ENCODE measurements around the gene GIMAP8. TPM values are rescaled to one million over a fixed set of nuclear protein-coding genes. Genes with fewer than 3 reads are reported as not detected.
A peak's percentile ranks its signal among the peaks of the same experiment; 100 is the strongest.
"Not testable (repeated sequence)": the region's sequence is repeated elsewhere in the genome, so short reads cannot be mapped to it uniquely, and the experiment has no call there.

GIMAP8 gene
- total RNA-seq, 1 donor from 2014 or later: 5.4 TPM

DNA sequence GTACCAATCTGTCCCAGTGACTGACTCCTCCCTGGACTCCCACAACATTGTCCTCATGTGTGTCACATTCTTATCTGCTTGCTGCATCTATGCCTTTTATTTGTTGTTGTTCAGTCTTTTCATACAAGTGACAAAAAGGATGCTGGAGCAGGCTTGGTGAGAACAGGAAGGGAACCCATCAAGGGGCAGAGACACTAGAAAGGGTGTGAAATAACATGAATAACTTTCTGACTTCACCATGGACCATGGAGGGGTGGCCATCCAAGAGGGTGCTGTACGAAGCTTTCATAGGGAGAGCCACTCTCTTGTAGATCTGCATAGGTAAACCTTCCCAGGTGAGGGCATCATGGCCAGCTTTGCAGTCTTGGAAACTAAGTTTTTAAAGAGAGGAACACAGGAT lies 14.5 kb downstream of the GIMAP8 start:
- no peak for DNase-seq

DNA sequence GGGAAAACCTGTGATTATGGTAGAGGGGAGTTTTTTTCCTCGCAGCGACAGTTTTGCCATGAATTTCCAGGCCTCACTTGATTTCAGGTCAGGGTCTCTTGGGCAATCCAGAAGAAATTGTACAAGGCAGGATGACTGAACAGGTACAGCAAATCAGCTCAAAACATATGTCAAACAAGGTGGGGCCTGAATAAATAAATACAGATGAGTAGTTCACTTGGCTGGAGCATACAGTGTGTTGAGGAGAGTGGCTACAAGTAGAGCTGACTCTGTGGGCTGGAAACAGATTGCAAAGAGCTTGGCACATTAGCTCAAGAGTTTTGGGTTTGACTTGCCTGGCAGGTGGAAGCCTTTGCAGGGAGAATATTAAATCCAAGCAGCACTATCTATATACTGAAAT lies 15.0 kb downstream of the GIMAP8 start:
- no peak for DNase-seq

DNA sequence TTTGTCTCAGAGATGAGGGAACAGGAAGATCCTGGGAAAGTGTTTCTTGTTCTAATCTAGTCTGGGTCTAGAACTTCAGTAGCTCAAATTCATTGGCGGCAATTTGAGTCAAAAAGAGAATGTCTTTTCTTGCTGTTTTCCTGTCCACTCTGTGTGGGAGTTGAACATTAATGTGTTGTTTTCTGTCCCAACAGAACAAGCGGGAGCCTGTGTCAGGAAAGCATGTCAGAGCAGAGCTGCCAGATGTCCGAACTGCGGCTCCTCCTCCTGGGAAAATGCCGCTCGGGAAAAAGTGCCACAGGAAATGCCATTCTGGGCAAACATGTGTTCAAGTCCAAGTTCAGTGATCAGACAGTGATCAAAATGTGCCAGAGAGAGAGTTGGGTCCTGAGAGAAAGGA lies 16.0 kb downstream of the GIMAP8 start:
- DNase-seq: peak; percentile 11

DNA sequence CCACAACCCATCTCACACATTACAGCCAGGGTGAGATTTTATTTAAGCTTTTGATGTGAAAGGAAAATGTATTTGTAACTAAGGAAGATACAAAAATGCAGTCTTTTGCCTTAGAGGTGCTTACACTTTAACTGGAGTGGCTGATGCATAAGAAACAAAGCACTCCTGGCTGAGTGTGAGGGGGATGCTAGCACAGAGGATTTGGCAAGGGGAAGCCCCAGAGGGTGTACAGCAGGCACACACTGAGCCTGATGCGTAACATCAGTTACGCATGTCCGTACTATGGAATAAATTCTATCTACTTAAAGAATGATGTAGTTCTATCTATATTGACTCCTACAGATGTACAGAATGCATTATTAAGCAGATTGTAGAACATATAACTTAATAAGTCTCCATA lies 17.8 kb downstream of the GIMAP8 start:
- DNase-seq: no peak

DNA sequence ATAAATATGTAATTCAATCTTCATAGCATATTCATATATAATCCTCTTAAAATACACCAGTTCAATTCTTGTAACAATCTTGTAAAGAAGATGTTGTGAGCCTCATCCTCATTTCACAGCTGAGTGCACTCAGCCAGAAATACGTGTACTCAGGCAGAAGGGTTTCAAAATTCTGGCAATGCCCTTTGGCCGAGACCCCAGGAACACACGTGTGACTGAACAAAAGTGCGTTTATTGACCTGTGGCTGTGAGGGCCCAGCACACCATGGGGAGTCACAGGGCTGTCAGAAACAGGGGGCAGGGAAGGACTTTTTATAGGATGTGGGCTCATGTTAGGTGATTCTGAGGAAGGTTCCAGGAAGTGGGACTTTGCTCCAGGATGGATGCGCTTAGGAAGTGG lies 21.5 kb downstream of the GIMAP8 start:
- DNase-seq: no peak

DNA sequence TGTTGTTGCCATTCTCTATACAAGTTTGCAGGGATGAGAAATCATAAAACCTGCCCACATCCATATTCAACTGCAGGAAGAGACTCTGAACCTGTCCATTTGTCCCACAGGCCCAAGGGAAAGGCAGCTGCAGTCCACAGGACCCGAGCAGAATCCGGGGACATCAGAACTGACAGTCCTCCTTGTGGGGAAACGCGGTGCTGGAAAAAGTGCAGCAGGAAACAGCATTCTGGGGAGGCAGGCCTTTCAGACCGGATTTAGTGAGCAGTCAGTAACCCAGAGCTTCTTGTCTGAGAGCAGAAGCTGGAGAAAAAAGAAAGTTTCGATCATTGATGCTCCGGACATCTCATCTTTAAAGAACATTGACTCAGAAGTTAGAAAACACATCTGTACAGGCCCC lies 23.5 kb downstream of the GIMAP8 start:
- no peak for DNase-seq

DNA sequence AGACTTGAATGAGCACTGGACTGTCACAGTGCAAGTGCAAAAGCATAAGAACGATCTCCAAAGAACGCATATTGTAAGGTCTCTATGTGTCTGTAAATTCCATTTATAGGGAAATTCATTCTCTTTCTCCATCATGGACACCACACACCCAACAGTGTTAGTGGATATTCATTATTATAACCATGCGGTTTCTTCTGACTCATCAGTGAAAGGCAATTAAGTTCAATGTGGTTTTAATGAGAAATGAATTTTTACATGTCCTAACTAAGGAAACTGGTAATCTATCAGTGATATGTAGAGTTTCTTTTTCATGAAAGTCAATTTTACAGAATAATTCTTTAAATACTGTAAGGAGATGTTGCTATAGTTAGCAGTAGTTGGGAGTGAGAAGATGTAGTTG lies 25.9 kb downstream of the GIMAP8 start:
- DNase-seq: no peak

DNA sequence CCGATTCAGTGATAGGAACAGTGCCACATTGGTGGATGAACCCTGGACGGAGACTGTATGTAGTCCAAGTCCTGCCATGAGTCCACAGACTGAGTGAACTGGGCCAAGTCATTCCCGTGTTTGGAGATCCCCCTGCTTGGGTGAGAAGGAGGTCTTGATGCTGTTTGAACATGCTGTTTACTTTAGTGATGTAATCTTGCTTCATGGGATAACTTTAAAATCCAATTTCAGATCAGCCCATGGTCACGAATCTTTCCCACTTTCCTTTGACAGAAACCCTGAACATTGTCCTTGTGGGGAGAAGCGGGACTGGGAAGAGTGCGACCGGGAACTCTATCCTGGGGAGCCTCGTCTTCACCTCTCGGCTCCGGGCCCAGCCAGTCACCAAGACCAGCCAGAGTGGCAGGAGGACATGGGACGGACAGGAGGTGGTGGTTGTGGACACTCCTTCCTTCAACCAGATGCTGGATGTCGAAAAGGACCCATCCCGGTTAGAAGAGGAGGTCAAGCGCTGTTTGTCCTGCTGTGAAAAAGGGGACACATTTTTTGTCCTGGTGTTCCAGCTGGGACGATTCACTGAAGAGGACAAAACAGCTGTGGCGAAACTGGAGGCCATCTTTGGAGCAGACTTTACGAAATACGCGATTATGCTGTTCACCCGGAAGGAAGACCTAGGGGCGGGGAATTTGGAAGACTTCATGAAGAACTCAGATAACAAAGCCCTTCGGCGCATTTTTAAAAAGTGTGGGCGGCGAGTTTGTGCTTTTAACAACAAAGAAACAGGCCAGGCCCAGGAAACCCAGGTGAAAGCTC lies 26.6 kb downstream of the GIMAP8 start:
- DNase-seq: no peak

DNA sequence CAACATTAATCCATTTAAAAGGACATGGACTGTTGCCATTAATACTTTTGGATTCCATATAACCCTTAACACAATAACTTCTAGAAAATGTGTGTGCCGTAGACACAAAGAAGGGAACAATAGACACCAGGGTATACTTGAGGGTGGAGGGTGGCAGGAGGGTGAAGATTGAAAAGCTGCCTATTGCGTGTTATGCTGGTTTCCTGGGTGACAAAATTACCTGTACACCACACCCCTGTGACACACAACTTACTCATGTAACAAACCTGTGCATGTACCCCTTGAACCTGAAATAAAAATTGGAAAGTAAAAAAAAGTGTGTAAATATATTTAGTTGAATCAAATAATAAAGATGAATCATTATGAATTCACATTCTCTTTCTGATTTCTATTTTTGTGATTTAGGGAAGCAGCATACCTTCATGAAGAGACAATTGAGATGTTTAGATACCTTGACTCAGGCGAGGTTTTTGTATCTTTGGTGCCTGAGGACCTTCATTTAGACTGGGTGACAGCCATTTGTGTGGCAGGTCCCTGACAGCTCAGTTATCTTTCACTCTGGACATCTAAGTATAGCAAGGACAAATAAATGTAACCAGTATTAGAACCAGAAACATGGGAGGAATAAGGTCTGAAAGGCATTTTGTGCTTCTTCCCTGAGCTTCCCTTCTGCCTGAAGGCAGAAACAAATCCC lies 28.7 kb downstream of the GIMAP8 start:
- no peak for DNase-seq

DNA sequence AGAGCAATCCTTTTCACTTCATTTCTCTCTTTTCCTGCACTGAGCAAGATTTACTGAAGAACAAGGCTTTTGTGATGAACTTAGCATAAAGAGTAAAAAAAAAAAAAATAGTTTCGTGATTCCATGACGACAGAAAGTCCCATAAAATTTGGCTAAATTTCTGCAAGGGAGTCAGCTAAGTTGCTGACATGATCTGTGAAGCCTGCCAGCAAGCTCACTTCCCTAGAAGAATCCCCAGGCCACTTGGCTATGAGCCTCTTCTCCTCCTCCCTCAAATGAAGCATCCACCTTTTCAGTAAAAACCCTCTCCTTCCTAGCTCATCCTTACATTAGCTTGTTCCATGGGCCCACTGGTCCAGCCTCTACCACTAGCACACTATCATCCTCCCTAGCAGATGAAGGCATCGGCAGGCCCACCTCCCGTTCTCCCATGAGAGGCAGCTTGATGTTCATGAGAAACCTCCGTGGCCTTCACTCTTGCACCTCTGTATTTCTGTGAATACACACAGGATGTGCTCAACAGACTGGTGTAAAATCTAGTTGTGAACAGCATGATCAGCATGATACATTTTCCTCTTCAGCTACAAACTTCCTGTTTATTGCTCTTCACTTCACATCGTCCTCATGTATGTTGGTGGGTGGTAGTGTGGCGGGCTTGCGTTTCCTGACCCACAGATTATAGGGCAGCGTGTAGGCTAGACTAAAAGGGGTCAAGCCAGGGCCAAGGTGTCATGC lies 30.9 kb downstream of the GIMAP8 start:
- no peak for DNase-seq

DNA sequence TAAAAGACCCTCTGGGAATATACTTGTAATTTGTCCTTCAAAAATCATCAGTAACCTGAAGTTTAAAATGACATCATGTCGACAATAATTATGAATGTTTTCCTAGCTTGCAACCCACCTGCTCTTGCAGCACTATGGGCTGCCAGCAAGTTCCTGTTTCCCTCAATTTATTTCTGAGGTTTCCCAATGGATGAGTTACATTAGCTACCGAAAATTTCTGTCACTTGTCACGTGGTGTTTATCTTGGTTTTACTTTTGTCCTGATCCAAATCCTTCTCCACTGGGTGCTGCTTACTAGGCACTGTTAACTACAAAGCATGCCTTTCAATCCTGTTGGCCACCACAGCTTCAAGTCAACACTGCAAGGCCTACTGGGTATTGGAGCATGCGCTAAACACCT lies 31.5 kb downstream of the GIMAP8 start:
- no peak for DNase-seq

DNA sequence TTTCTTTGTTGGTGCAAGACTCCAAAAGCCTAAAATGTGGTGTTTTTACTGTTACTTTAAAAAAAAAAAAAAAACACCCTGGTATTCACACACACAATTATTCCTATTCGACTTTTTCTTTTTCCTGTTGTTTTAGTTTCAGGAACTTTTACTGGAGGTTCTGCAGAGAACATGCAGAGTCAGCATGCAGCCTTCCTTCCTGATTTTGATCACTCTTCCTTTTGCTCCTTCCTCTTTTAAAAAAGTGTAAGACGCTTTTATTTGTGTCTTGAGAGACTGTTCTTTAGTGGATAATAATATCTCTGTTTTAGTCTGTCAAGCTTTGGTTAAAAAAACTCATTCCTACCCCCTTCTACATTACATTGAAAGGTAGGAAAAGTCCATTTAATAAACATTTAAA lies 33.1 kb downstream of the GIMAP8 start:
- not testable (repeated sequence) for DNase-seq

DNA sequence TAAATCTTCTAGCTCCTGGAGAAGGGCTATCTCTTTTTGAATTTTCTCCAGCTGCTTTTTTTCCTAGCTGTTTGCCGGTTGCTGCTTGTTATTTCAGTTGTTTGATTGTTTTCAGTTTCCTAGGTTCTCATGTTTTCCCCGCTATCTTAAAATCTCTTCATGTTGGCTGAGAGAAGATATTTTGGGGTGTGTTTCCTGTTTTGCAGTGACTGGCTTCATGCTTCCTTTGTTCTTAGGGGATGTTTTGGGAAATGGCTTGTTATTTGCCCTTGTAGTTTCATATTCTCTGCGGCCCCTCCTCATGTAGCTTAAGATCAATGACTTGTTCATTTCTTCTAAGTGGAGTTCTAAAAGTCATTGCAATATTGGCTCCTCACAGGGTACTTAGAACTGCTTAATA lies 33.6 kb downstream of the GIMAP8 start:
- not testable (repeated sequence) for DNase-seq

DNA sequence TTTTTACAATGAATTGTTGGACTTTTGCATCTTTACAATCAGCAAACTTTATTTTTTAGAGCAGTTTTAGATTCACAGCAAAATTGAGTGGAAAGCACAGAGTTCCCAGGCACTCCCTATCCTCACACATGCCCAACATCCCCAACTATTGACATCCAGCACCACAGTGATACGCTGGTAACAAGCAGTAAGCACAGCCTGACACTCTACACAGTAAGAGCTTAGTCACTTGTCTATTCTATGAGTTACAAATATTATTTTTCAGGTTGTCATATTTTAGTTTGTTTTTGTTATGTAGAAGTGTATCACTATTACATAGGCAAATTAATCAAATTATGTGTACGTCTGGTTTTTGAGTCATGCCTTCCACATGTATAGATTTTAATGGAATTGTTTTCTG lies 37.2 kb downstream of the GIMAP8 start:
- DNase-seq: no peak

DNA sequence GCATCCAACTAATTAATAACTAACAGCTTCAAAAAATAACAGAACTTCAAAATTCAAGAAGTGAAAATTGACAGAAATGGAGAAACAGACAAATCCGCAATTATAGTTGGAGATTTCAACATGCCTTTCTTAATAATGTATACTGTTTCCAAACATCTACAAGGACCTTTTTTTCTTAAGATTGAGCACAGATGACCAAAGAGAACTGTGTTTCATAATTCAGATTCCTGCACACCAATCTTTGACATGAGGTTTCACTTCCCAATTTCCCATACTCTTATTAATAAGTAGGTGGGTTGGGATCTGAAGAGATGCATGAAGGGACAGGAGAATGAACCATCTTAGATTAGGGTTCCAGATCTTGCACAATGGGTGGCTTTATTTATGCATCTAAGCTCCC lies 39.4 kb downstream of the GIMAP8 start:
- no peak for DNase-seq

DNA sequence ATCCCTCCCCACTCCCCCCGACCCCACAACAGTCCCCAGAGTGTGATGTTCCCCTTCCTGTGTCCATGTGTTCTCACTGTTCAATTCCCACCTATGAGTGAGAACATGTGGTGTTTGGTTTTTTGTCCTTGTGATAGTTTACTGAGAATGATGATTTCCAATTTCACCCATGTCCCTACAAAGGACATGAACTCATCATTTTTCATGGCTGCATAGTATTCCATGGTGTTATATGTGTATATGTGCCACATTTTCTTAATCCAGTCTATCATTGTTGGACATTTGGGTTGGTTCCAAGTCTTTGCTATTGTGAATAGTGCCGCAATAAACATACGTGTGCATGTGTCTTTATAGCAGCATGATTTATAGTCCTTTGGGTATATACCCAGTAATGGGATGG lies 43.0 kb downstream of the GIMAP8 start:
- not testable (repeated sequence) for DNase-seq

DNA sequence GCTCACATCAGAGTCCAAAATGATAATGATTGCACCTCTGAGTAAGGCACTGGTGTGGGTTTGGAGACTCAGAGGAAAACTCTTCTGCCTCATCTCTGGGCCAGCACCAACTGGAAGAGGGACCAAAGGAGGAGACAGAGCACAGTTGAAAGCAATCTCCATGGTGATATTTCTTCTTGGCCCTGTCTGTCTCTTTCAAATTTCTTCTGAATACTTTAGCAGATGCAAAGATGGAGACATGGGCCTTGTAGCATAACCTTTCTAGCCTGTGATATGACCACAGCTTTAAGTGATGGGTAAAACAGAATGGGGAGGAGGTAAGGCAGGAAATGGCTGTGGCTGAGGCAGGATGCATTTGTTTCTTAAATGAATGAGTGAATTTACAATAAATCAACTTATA lies 52.1 kb downstream of the GIMAP8 start:
- DNase-seq: no peak

DNA sequence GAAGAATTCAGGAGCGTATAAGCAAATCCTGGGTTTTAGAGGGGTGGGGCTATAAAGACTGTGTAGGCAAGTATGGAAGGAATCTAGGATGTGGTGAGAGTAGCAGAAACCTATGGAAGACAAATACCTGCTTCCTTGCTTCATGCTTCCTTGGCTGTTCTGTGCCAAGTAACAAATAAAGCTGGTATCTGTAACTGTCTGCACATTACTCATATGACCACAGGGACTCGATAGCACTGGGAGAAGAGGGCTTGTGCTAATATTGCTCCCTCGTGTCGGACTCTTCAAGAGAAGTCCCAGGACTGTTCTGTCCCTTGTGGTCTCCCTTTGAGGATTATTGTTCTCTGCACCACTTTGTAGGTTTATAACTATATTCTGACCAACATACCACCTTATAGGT lies 52.7 kb downstream of the GIMAP8 start:
- no peak for DNase-seq

DNA sequence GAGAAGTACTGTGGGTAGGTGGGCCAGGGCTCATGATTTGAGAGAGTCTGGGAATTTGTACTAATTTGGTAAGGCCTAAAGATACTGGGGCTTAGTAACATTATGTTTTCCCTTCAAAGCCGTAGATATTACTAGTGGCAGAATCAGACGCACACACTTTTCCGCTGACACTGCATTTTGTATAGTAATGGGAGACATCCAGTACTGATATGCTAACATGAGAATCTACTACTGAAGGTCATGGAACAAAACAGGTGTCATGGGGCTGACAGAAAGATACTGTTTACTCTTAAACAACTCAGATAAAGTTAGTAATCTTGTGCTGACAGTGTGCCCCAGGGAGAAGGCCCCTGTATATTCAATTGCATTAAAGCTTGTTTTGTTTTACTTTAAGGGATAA lies 53.2 kb downstream of the GIMAP8 start:
- DNase-seq: no peak

DNA sequence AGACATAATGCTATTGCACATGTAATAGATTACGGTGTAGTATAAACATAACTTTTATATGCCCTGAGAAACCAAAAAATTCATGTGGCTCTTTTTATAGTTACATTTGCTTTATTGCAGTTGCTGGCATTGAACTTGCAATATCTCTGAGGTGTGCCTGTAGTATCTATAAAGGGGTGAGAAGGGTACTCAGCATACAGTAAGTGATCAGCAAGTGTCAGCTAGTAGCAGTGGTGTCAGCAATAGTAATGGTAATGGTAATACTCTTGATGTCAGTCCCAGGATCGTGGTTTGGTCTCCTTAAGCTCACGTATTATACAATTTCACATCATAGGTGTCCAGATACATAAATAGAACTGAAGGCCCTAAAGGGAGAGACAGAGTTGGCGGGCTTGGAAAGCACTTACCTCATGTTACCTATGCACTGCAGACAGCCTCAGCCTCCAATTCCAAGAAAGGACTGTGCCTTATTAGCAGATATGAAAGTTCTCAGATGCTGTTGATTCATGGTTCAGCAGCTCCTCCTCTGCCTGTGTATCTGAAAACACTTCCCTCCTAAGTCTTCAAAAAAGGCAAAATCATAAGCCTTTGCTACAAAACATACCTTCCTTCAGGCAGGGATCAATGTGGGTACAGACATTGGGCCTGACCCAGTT lies 57.6 kb downstream of the GIMAP8 start:
- no peak for DNase-seq

DNA sequence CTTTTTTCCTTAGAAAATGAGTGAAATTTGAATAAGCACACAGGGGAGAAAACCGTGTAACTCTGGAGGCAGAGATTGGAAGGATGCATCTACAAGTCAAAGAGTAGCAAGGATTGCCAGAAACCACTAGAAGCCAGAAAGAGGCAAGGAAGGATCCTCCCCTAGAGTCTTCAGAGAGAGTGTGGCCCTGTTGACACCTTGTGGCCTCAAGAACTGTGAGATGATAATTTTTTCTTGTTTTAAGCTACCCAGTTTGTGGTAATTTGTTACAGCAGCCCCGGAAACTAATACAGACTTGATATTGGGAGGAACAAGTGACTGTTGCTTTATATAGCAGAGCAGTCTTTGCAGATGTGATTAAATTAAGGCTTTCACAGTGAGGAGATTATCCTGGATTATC lies 60.6 kb downstream of the GIMAP8 start:
- no peak for DNase-seq

DNA sequence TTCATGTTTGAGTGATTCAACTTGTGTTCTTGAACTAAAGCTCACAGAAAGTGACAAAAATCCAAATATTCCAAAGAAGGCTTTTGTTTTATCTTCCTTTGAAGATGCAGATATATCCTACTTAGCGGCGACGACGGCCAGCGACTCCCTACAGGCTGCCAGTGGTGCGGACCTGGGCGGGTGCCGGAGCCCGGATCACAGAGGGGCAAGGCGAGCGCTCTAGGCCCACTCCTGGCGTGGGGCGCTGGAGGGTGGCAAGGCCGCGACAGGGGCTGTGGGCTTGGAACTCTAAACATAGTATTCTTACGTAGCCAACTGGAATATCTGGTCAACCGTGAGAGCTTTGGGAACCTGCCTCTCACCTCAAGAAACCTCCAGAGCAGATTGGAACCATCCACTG lies 63.3 kb downstream of the GIMAP8 start:
- no peak for DNase-seq

DNA sequence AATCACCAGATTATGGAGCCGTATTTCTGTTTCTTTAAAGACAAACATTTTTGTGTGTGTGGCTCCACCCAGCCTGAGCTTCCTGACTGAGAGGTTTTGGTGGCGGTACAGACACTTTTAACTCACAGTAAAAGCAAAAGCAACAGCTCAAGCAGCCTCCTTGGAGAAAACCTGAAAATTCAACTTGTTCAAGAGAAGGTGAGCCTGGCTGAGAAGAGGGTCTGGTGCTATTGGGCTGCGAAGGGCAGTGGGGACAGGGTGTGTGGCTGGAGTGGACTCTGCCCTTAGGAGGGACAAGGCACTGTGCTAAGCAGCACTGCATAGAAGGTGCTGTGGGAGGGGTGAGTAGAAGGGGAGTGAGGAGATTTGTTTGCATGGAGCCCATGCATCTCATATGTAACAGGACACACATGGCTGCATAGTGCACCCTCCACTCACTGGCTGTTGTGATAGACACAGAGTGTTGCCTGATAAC lies 64.4 kb downstream of the GIMAP8 start, which contains the start of gene GIMAP7:
Gene GIMAP7 (plus strand): TSS at position 125 of the 475 bp plus-strand sequence. CDS start 5,103 bp downstream, outside the sequence.
- no peak for DNase-seq
